OCI-LY3 (cell line): ENCODE results near the gene PRDM16.

Experiments used
- H2AFZ ChIP-seq: fragments of 200-600, 300-600 bp; shearing (Covaris generic); 2 replicates; pipeline ENCODE4 v1.6.0; 2014; ENCODE audit warnings: antibody characterized with exemption, low read depth, low read length
- H3K27ac ChIP-seq: fragments of 200-600, 300-600 bp; sonication (generic); 2 replicates; pipeline ENCODE4 v1.5.1; 2014; ENCODE audit warnings: mild to moderate bottlenecking, low read length, moderate library complexity, mixed read lengths
- H3K27me3 ChIP-seq: fragments of 200-600, 300-600 bp; sonication (generic); 2 replicates; pipeline ENCODE4 v1.6.1; 2014; ENCODE audit warnings: low read depth, low read length, mixed read lengths
- H3K36me3 ChIP-seq: fragments of 200-600, 300-600 bp; sonication (generic); replicated peaks from 2 replicates; pipeline ENCODE3; 2014; ENCODE audit warnings: low read depth, low read length, mixed read lengths
- H3K4me1 ChIP-seq: fragments of 300-600, 200-600 bp; sonication (generic); 2 replicates; pipeline ENCODE4 v1.6.1; 2014; ENCODE audit warnings: low read length, mixed read lengths
- H3K4me2 ChIP-seq: fragments of 200-600, 300-600 bp; sonication (generic); 2 replicates; pipeline ENCODE4 v1.6.1; 2014; ENCODE audit warnings: low read length, mixed read lengths
- H3K4me3 ChIP-seq: fragments of 300-600, 200-600 bp; sonication (generic); 2 replicates; pipeline ENCODE4 v1.5.1; 2014; ENCODE audit warnings: antibody characterized with exemption, mild to moderate bottlenecking, low read length, moderate library complexity
- H3K79me2 ChIP-seq: fragments of 300-600, 200-600 bp; shearing (Covaris generic); 2 replicates; pipeline ENCODE4 v1.6.1; 2014; ENCODE audit warnings: mild to moderate bottlenecking, low read length, mixed read lengths
- H3K9ac ChIP-seq: fragments of 300-600, 200-600 bp; shearing (Covaris generic); 2 replicates; pipeline ENCODE4 v1.6.0; 2014; ENCODE audit warnings: mild to moderate bottlenecking, low read length, moderate library complexity
- H3K9me3 ChIP-seq: fragments of 200-600, 300-600 bp; shearing (Covaris generic); 2 replicates; pipeline ENCODE4 v1.6.1; 2014; ENCODE audit warnings: low read length, mixed read lengths; ENCODE audit not compliant: insufficient read depth
- H4K20me1 ChIP-seq: fragments of 200-600, 300-600 bp; sonication (generic); 2 replicates; pipeline ENCODE4 v1.6.1; 2016; ENCODE audit warnings: low read length, mixed read lengths; ENCODE audit not compliant: insufficient read depth
- EZH2phosphoT487 ChIP-seq: fragments of 200-600 bp; shearing (Covaris generic); IDR thresholded peaks from 2 replicates; pipeline ENCODE4 v1.6.1; 2018; ENCODE audit warnings: antibody characterized with exemption, mixed run types, low read depth
- TF ChIP-seq, protein P1 (sequence below): fragments of 200-600, 300-600 bp; sonication (generic); IDR thresholded peaks from 2 replicates; pipeline ENCODE4 v1.5.1; 2014; ENCODE audit warnings: antibody characterized with exemption, low read length, low read depth

Gene PRDM16

DNA sequence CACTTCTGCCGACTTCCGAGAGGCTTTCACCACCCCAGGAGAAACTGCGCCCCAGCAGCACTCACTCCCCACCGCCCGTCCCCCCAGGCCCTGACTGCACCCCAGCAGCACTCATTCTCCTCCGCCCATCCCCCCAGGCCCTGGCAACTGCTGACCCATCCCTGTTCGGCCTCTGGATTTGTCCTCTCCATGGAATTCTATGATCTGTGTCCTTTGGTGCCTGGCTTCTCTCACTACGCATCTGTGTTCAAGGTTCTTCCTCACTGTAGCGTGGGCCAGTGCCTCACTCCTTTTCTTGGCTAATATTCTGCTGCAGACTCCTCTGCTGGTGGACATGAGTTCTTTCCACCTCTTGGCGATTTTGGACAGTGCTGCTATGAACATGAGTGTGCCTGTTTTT lies 263.7 kb downstream of the PRDM16 start:
- H3K4me2 ChIP-seq, result no peak overlapping the region
- H3K79me2 ChIP-seq, result no peaks in the 10 kb centered on the region
- H3K9me3 ChIP-seq, result no peaks in the 10 kb centered on the region
- H3K9ac ChIP-seq, result no peak overlapping the region
- H2AFZ ChIP-seq, result no peak overlapping the region
- H3K27ac ChIP-seq, result no peak overlapping the region
- H3K27me3 ChIP-seq, result no peaks in the 10 kb centered on the region
- TF ChIP-seq, protein P1, sequence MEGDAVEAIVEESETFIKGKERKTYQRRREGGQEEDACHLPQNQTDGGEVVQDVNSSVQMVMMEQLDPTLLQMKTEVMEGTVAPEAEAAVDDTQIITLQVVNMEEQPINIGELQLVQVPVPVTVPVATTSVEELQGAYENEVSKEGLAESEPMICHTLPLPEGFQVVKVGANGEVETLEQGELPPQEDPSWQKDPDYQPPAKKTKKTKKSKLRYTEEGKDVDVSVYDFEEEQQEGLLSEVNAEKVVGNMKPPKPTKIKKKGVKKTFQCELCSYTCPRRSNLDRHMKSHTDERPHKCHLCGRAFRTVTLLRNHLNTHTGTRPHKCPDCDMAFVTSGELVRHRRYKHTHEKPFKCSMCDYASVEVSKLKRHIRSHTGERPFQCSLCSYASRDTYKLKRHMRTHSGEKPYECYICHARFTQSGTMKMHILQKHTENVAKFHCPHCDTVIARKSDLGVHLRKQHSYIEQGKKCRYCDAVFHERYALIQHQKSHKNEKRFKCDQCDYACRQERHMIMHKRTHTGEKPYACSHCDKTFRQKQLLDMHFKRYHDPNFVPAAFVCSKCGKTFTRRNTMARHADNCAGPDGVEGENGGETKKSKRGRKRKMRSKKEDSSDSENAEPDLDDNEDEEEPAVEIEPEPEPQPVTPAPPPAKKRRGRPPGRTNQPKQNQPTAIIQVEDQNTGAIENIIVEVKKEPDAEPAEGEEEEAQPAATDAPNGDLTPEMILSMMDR, result no peak
- no peak for TF ChIP-seq EZH2phosphoT487
- H3K36me3 ChIP-seq, result no peaks in the 10 kb centered on the region
- H4K20me1 ChIP-seq, result no peaks in the 10 kb centered on the region
- H3K4me3 ChIP-seq, result no peak overlapping the region
- H3K4me1 ChIP-seq, result no peaks in the 10 kb centered on the region

- Histone ChIP-seq H3K4me1 (no peaks in the 10 kb centered on the region), H3K9me3 (no peaks in the 10 kb centered on the region), H2AFZ (no peak overlapping the region), H3K79me2 (no peaks in the 10 kb centered on the region), H3K27me3 (no peaks in the 10 kb centered on the region), H3K36me3 (no peaks in the 10 kb centered on the region), H3K27ac (no peak overlapping the region), H3K9ac (no peak overlapping the region), H3K4me3 (no peak overlapping the region), H3K4me2 (no peak overlapping the region), H4K20me1 (no peaks in the 10 kb centered on the region)
- TF ChIP-seq, protein P1, result no peak
- TF ChIP-seq EZH2phosphoT487, result no peak
Measured at GRCh38 chr1:3333903-3334302, 264.9 kb downstream of the PRDM16 start.

GRCh38 chr1:3334366-3334765 lies 265.4 kb downstream of the PRDM16 start:
- H4K20me1 ChIP-seq, result no peaks in the 10 kb centered on the region
- H3K4me3 ChIP-seq, result no peak overlapping the region
- no peak overlapping the region for H3K4me2 ChIP-seq
- H3K79me2 ChIP-seq, result no peaks in the 10 kb centered on the region
- no peak overlapping the region for H3K9ac ChIP-seq
- H3K9me3 ChIP-seq, result no peaks in the 10 kb centered on the region
- H3K27ac ChIP-seq, result no peak overlapping the region
- no peaks in the 10 kb centered on the region for H3K36me3 ChIP-seq
- H3K27me3 ChIP-seq, result no peaks in the 10 kb centered on the region
- TF ChIP-seq EZH2phosphoT487, result no peak
- TF ChIP-seq, protein P1, result no peak
- no peaks in the 10 kb centered on the region for H3K4me1 ChIP-seq
- H2AFZ ChIP-seq, result no peak overlapping the region

DNA sequence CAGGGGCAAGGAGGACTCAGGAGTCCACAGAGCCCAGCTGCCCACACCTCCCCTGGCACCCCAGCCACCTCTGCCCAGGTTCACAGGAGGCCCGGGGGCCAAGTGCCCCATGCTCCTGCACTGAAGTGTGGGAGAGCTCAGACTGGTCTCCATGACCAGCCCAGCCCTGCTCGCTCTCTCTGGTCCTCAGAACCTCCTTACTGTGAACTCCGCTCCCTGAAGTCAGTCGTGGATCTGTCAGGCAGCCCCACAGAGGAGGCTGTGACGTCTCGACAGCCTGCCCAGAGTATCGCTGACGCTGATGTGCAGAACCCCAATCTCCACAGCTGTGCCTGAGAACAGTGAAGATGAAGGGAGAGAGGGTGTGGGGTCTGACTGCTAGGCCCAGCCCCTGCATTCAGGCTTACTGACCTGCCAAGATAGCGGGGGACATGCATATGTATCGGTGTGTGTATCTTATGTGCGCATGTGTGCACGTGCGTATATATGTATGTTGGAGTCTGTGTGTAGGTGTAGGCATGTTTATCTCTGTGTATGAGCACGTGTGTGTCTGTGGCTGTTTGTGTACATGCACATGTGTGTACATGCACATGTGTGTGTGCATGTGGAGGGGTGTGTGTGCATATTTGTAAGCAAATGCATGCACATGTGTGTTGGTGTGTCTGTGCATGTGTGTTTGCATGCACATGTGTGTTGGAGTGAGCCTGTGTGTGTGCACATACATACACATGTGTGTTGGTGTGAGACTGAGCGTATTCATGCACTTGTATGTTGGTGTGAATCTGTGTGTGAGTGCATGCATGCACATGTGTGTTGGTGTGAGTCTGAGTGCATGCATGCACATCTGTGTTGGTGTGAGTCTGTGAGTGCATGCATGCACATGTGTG lies 267.0 kb downstream of the PRDM16 start:
- TF ChIP-seq EZH2phosphoT487, result no peak
- TF ChIP-seq, protein P1, result no peak
- H3K4me1 ChIP-seq, result no peaks in the 10 kb centered on the region
- no peaks in the 10 kb centered on the region for H3K9me3 ChIP-seq
- H3K27me3 ChIP-seq, result no peaks in the 10 kb centered on the region
- no peaks in the 10 kb centered on the region for H3K36me3 ChIP-seq
- H3K27ac ChIP-seq, result no peak overlapping the region
- H2AFZ ChIP-seq, result no peak overlapping the region
- no peak overlapping the region for H3K9ac ChIP-seq
- no peak overlapping the region for H3K4me3 ChIP-seq
- no peak overlapping the region for H3K4me2 ChIP-seq
- H4K20me1 ChIP-seq, result no peaks in the 10 kb centered on the region
- H3K79me2 ChIP-seq, result no peaks in the 10 kb centered on the region
